ENCODE measurements around the gene RNASEH1.
"Not testable (repeated sequence)": the region's sequence is repeated elsewhere in the genome, so short reads cannot be mapped to it uniquely, and the experiment has no call there.

RNASEH1 gene

GRCh38 chr2:3522961-3523421 lies 35.1 kb downstream of the RNASEH1 start:
- in situ Hi-C loops (cut with MboI; ENCODE audit: low sequenced_read_pairs): no loop called here

- in situ Hi-C loops (cut with MboI; ENCODE audit: low sequenced_read_pairs): no loop called here
Observed at GRCh38 chr2:3520591-3520990, 37.5 kb downstream of the RNASEH1 start.

- in situ Hi-C loops (cut with MboI; ENCODE audit: low sequenced_read_pairs): no loop called here
Observed at GRCh38 chr2:3519255-3520205, 38.6 kb downstream of the RNASEH1 start, which contains the start of gene ADI1. Gene ADI1, minus strand, starts transcription at chr2:3519531. Its CDS starts 44 bp downstream, at chr2:3519487.

GRCh38 chr2:3518496-3519254 lies 39.5 kb downstream of the RNASEH1 start:
- in situ Hi-C loops (cut with MboI; ENCODE audit: low sequenced_read_pairs): no loop called here

GRCh38 chr2:3517948-3518495 lies 40.1 kb downstream of the RNASEH1 start:
- in situ Hi-C loops (cut with MboI; ENCODE audit: low sequenced_read_pairs): no loop called here

- in situ Hi-C loops (cut with MboI; ENCODE audit: low sequenced_read_pairs): no loop called here
Observed at GRCh38 chr2:3516831-3517230, 41.3 kb downstream of the RNASEH1 start.

GRCh38 chr2:3515438-3515837 lies 42.7 kb downstream of the RNASEH1 start:
- in situ Hi-C loops (cut with MboI; ENCODE audit: low sequenced_read_pairs): not testable (repeated sequence)

GRCh38 chr2:3513026-3513810 lies 44.9 kb downstream of the RNASEH1 start:
- in situ Hi-C loops (cut with MboI; ENCODE audit: low sequenced_read_pairs): no loop called here

- in situ Hi-C loops (cut with MboI; ENCODE audit: low sequenced_read_pairs): no loop called here
Observed at GRCh38 chr2:3512086-3512485, 46.0 kb downstream of the RNASEH1 start.

GRCh38 chr2:3505771-3506170 lies 52.4 kb downstream of the RNASEH1 start:
- in situ Hi-C loops (cut with MboI; ENCODE audit: low sequenced_read_pairs): no loop called here

GRCh38 chr2:3504741-3505140 lies 53.4 kb downstream of the RNASEH1 start:
- in situ Hi-C loops (cut with MboI; ENCODE audit: low sequenced_read_pairs): no loop called here

- in situ Hi-C loops (cut with MboI; ENCODE audit: low sequenced_read_pairs): no loop called here
Observed at GRCh38 chr2:3503483-3503882, 54.6 kb downstream of the RNASEH1 start.

GRCh38 chr2:3503046-3503445 lies 55.1 kb downstream of the RNASEH1 start:
- in situ Hi-C loops (cut with MboI; ENCODE audit: low sequenced_read_pairs): no loop called here

- in situ Hi-C loops (cut with MboI; ENCODE audit: low sequenced_read_pairs): no loop called here
Observed at GRCh38 chr2:3500326-3500899, 57.7 kb downstream of the RNASEH1 start.

GRCh38 chr2:3498783-3499394 lies 59.2 kb downstream of the RNASEH1 start:
- in situ Hi-C loops (cut with MboI; ENCODE audit: low sequenced_read_pairs): no loop called here

GRCh38 chr2:3496708-3497080 lies 61.4 kb downstream of the RNASEH1 start:
- in situ Hi-C loops (cut with MboI; ENCODE audit: low sequenced_read_pairs): not testable (repeated sequence)

Data from HL-60/S4 treated with retinoic acid at 250 ng/mL for 4 days and 3 days (cell line).